Motor neuron (in vitro differentiated cells): ENCODE measurements around the gene TFF1. TPM values are rescaled to one million over a fixed set of nuclear protein-coding genes. Genes with fewer than 3 reads are reported as not detected.

Experiments used
- ATAC-seq, 8 experiments: fragments of 200-7000 bp; cut with Tn5 transposase; replicated peaks in 6 of 8; 2 replicates each; pipeline ENCODE4 v1.8.0; 2021; ENCODE audit warnings: mild to moderate bottlenecking in 8 of 8, moderate library complexity in 8 of 8
- H3K27ac ChIP-seq, 2 donors: fragments of 250-450 bp; sonication (Bioruptor Pico); 2 replicates each; pipeline ENCODE4 v1.9.0; 2021; ENCODE audit warnings: antibody characterized with exemption in 2 of 2, mild to moderate bottlenecking in 2 of 2, moderate library complexity in 1 of 2
- H3K4me1 ChIP-seq, 2 donors: fragments of 250-450 bp; sonication (Bioruptor Pico); replicated peaks in 1 of 2; 2 replicates each; pipeline ENCODE4 v1.6.1; 2021; ENCODE audit warnings: antibody characterized with exemption in 2 of 2, mild to moderate bottlenecking in 2 of 2, moderate library complexity in 1 of 2
- H3K4me3 ChIP-seq, 5 donors: fragments of 250-450 bp; sonication (Bioruptor Pico); 2 replicates each; pipeline ENCODE4 v1.9.0; 2021; ENCODE audit warnings: antibody characterized with exemption in 5 of 5, mild to moderate bottlenecking in 5 of 5, moderate library complexity in 4 of 5
- WGBS, 10 experiments: fragments of 450-650 bp; shearing (Covaris generic); methylation state at CpG; one replicate each; pipeline ENCODE4 v1.0.0; 2022; 5-methylcytosine and 5-hydroxymethylcytosine counted together
- in situ Hi-C, 9 experiments: fragments of 400-800 bp; cut with MboI; loops; one replicate each; pipeline ENCODE4 v1.15.0; 2021; ENCODE audit warnings: low sequenced_read_pairs in 9 of 9, low pct_unique_long_range_greater_than_20kb in 2 of 9; ENCODE audit not compliant: unreplicated experiment in 9 of 9
- total RNA-seq, 8 experiments: library from RNA; unstranded; fragments of 300-600 nt; gene quantifications; 2 replicates each; pipeline versions ENCODE4 v1.2.3 to v1.2.4, GENCODE V29; 2022

The TFF1 gene
- total RNA-seq, 8 experiments from 2014 or later: 1.5 TPM; not detected in 7

DNA sequence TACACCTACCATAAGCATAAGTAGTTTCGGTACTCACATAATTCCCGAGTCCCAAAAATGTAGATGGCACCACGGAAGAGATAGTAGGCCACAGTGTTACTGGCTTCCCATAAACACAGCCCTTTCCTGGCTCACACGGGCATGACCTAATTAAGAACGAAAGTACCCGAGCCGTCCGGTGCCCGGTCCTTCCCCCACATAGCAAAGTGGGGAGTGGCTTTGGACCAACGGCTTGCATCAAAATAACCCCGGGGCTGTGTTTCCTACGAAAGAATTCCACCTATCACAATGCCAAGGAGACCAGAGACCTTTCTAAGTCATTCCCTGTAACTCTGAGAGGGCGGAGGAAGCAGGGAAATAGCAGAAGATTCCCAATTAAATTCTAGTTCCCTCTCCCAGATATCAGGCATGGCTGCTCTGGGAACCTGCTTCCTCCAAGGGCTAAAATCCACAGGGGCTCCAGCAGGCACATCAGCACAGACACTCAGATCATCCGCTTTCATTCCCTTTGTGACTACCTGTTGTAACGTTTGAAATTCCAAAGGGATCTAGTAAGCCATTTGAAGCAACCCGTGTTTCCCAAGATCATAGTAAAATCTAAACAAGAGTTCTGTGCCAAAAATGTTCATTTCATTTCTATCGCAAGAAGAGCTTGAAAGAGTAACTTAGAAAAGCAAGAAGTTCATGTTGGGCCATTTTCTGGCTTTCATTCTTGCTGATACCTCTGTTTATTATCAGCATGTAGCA lies 29.7 kb upstream of the TFF1 start, which contains the start of gene TMPRSS3:
Gene TMPRSS3 (minus strand): TSS at position 148 of the 747 bp plus-strand sequence. CDS start 635 bp downstream, outside the sequence.
- in situ Hi-C loops: no loop called here
- Histone ChIP-seq H3K27ac (peak within 1 kb of the TSS; percentile 39 to 50), H3K4me1 (peaks cover 9 to 12% of the 10 kb centered on the region in 2 donors), H3K4me3 (no peak within 1 kb of the TSS)
- ATAC-seq: no peak
- WGBS, 10 experiments: 9 to 93% (median 82%) methylated on average over 2 to 14 of the region's 17 CpGs; no CpG with 5 or more reads in 1 of the 10 experiments

DNA sequence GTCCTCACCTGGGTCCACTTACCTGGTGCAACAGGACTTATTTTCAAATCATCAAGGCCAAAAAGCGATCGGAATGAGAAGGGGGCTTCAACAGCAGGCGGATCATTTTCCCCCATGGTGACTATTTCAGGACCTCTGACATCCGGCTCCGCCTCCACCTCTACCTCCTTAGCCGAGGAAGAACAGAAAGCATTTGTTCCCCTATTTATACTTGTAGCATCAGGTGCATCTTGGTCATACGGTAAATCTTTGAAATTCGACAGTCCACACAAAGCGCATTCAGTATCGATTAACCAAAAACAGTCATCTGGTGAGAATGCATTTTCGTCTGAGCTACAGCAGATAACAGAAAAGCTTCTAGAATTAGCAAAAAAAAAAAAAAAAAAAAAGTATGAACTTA lies 29.0 kb upstream of the TFF1 start:
- Histone ChIP-seq H3K4me3 (no peak overlapping the region), H3K4me1 (peaks cover 9 to 12% of the 10 kb centered on the region in 2 donors), H3K27ac (no peak overlapping the region)
- ATAC-seq: no peak
- WGBS, 10 experiments: 60 to 100% (median 85%) methylated on average over 2 to 11 of the region's 11 CpGs; no CpG with 5 or more reads in 1 of the 10 experiments
- in situ Hi-C loops: no loop called here

DNA sequence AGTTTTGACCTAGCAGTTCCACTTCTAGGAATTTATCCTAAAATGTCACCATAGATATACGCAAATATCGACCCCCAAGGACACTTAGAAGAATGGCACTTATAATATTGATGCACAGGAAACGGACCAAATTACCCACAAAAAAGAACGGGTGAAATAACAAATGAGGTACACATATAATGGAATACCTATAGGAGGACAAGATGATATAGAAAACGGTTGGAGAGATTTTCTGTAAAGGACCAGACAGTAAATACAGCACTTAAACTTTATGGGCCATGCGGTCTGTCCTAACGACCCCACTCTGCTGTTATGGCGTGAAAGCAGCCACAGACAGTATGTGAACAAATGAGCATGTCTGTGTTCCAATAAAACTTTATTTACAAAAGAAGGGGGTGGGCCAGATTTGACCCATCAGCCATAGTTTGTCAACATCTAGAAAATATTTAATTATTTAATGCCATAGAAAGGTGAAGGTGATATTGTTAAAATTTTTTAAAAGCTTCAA lies 27.2 kb upstream of the TFF1 start:
- no peak overlapping the region for H3K4me3 ChIP-seq
- 0 to 92% (median 75%) methylated on average over 2 to 8 of the region's 8 CpGs; no CpG with 5 or more reads in 1 of the 10 experiments for WGBS, 10 experiments
- in situ Hi-C loops: no loop called here
- H3K4me1 ChIP-seq: peaks cover 22 to 25% of the 10 kb centered on the region in 2 donors
- no peak overlapping the region for H3K27ac ChIP-seq
- ATAC-seq: no peak

DNA sequence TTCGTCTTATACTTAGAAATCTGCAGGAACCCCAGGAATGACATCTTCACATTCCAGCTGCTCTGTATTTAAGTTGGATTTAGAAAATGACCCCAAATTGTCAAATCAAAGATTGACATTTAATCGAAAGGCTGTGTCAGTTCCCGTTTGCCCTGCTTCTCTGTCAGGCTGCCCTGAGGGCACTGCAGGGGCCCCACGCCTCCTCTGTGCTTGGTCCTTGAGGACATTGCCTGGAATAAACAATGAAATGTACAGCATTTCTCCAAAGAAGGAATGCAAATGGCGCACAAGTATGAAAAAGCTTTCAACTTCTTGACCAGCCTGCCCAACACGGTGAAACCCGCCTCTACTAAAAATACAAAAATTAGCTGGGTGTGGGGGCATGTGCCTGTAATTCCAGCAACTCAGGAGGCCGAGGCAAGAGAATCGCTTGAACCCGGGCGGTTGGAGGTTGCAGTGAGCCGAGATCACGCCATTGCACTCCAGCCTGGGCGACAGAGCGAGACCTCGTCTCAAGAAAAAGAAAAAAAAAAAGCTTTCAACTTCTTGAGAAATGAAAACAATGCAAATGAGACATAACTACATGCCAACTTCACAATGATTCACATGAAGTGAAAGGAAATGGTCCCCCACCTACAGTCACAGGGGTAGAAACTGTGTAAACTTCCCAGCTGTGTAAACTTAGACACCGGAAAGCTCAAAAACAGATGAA lies 26.6 kb upstream of the TFF1 start:
- no peak overlapping the region for H3K4me3 ChIP-seq
- ATAC-seq: no peak
- peaks cover 24 to 25% of the 10 kb centered on the region in 2 donors for H3K4me1 ChIP-seq
- in situ Hi-C loops: no loop called here
- 40 to 97% (median 83%) methylated on average over 1 to 16 of the region's 17 CpGs; no CpG with 5 or more reads in 1 of the 10 experiments for WGBS, 10 experiments
- no peak overlapping the region for H3K27ac ChIP-seq

DNA sequence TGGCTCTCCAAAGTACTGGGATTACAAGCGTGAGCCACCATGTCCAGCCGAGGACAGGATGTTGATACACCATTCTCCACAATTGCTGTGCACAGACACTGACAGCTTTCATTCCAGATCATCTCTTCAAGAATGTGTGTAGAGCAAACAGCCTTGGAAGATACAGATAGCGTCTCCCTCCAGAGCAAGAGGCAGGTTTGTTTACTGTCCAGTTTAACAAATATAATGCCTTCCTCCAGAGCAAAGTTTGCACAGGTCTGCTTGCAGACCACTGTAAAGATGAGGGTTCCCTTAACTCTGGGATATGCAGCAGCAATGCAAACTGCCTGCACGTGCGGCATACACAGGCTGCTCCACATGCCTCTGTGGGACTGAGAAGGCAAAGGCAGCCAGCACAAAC lies 25.0 kb upstream of the TFF1 start:
- in situ Hi-C loops: no loop called here
- WGBS, 10 experiments: 0 to 100% (median 68%) methylated on average over 1 to 4 of the region's 5 CpGs; no CpG with 5 or more reads in 2 of the 10 experiments
- peak in 1 of 8 experiments; percentile 12 for ATAC-seq
- H3K27ac ChIP-seq: no peak overlapping the region
- no peak overlapping the region for H3K4me3 ChIP-seq
- peaks cover 23 to 25% of the 10 kb centered on the region in 2 donors for H3K4me1 ChIP-seq

DNA sequence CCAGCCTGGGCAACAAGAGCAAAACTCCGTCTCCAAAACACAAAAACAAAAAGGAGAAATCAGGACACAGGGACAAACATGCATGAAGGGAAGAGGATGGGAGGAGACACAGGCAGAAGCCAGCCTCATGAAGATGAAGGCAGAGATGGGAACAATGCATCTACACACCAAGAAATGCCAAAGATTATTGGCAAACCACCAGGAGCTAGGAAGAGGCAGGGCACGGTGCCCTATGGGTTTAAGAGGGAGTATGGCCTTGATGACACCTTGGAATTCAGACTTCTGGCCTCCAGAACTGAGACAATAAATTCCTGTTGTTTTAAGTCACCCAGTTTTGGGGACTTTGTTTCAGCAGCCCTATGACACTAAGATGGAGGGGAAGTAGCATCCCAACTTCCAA lies 24.4 kb upstream of the TFF1 start:
- in situ Hi-C loops: no loop called here
- H3K4me1 ChIP-seq: peaks cover 23 to 25% of the 10 kb centered on the region in 2 donors
- 0 to 100% (median 55%) methylated on average over 1 to 2 of the region's 2 CpGs; no CpG with 5 or more reads in 2 of the 10 experiments for WGBS, 10 experiments
- no peak overlapping the region for H3K27ac ChIP-seq
- no peak overlapping the region for H3K4me3 ChIP-seq
- ATAC-seq: no peak

DNA sequence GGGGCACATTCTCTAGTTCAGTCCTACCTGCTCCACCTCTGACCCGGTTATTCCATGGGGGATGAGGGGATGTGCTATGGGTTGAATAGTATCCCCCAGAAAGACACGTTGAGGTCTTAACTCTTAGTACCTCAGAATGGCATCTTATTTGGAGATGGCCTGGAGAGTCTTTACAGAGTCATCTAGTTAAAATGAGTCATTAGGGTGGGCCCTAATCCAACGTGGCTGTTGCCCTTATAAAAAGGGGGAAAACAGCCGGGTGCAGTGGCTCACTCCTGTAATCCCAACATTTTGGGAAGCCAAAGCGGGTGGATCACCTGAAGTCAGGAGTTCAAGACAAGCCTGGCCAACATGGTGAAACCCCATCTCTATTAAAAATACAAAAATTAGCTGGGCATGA lies 23.9 kb upstream of the TFF1 start:
- Histone ChIP-seq H3K27ac (no peak overlapping the region), H3K4me1 (peaks cover 23 to 25% of the 10 kb centered on the region in 2 donors), H3K4me3 (no peak overlapping the region)
- WGBS, 10 experiments: 0 to 90% (median 81%) methylated on average over 1 to 5 of the region's 5 CpGs; no CpG with 5 or more reads in 3 of the 10 experiments
- no peak for ATAC-seq
- in situ Hi-C loops: no loop called here

DNA sequence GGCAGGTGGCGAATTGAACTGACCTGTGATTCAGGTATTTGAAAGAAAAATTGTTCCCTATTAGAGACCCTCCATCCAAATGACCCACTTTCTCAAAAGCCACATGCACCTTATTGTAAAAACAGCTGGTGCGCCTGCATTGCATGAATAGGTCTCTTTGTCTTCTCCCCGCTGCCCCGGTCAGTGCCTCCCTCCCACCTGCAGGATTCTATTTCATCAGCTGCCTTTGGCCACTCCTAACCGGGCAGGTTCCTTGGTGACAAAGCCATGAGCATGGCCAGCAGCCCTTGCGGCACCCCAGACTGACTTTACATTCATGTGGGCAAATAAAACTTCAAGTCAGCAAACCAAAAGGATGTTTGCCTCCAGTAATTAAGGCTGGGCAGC lies 23.1 kb upstream of the TFF1 start:
- in situ Hi-C loops: no loop called here
- Histone ChIP-seq H3K4me3 (no peak overlapping the region), H3K4me1 (peaks cover 23 to 25% of the 10 kb centered on the region in 2 donors), H3K27ac (no peak overlapping the region)
- 12 to 44% (median 28%) methylated on average over 1 to 5 of the region's 6 CpGs; no CpG with 5 or more reads in 1 of the 10 experiments for WGBS, 10 experiments
- ATAC-seq: peak in 5 of 8 experiments; percentile 50 to 91 (median 54)

DNA sequence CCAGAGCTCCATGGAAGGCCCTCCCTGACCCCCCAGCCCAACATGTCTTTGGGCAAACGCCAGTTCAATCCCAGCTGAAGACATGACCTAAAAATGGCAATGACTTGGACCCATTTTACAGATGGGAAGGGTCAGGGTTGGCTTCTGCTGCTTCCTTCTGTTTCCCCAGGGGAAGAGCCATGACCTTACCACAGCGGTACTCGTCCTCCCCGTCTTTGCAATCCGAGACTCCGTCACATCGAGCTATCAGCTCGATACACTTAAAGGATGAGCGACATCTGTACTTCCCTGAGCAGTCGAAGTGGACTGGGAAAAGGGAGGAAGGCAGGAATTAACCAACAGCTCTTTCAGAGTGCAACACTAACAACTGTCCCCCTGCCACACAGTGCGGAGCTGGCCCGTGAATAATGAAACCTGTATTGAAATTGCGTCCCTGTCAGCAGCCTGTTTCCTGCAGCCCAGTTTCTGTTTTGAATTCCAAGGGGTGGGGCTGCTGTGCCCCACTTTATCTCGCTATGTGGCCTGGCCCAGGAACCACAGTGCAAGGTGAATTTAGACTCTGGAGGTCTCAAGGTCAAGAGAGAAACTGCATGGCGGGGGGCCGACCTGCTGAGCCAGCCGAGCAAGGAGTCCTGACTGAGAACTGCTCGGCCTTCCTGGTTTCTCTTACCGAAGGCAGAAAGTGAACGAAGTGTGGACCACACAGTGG lies 22.6 kb upstream of the TFF1 start:
- WGBS, 10 experiments: 40 to 83% (median 57%) methylated on average over 2 to 16 of the region's 20 CpGs; no CpG with 5 or more reads in 3 of the 10 experiments
- peak in 2 of 8 experiments; percentile 2 to 15 for ATAC-seq
- peaks cover 23 to 25% of the 10 kb centered on the region in 2 donors for H3K4me1 ChIP-seq
- in situ Hi-C loops: no loop called here
- peak overlapping the region in 1 of 2 donors; percentile 4 for H3K27ac ChIP-seq
- H3K4me3 ChIP-seq: no peak overlapping the region

DNA sequence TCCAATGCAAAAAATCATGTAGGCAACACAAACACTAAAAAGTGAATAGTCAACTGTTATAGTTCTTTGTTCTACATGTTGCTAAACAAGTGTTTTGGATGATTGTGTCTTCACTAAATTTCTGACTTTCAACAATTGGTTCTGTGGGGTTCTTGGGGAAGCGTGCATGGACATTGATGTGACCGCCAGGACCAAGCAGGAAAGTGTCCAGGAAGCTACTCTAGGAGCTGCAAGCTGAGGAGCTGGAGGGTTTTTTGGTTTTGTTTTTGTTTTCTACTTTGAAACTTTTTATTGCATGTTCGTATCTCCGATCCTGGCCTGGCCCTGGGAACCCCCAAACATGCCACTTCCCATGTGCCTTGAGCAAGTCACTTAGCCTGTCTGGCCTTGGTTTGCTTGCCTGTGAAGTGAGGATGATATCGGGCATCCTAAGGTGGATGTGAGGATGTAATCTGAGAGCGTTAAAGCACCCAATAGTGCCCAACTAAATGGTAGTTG lies 21.6 kb upstream of the TFF1 start:
- H3K27ac ChIP-seq: peak overlapping the region in 1 of 2 donors; percentile 21
- in situ Hi-C loops: no loop called here
- WGBS, 10 experiments: 29 to 100% (median 94%) methylated on average over 1 to 6 of the region's 6 CpGs
- peaks cover 23 to 25% of the 10 kb centered on the region in 2 donors for H3K4me1 ChIP-seq
- no peak for ATAC-seq
- H3K4me3 ChIP-seq: no peak overlapping the region

DNA sequence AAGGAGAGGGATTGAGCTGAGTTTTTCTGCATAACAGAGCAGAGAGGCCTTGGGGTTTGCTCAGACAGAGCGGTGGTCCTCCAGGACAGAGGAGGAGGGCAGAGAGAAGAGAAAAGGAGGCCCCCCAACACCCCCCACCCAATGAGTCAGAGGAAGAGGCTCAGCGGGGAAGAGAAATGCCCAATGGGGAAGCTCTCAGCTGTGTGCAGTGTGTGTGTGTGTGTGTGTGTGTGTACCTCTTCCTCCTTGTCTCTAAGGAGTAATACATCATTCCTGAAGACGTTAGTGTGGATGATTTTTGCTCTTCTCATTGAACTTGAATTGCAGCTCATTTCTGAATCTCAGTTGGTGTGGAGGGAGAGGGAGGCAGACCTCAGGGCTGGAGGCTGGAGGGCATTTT lies 20.8 kb upstream of the TFF1 start:
- ATAC-seq: peak in 5 of 8 experiments; percentile 33 to 86 (median 81)
- peak overlapping the region in 1 of 2 donors; percentile 50 for H3K27ac ChIP-seq
- in situ Hi-C loops: no loop called here
- peaks cover 23 to 25% of the 10 kb centered on the region in 2 donors for H3K4me1 ChIP-seq
- 0 to 67% (median 50%) methylated on average over 1 to 3 of the region's 3 CpGs; no CpG with 5 or more reads in 5 of the 10 experiments for WGBS, 10 experiments
- no peak overlapping the region for H3K4me3 ChIP-seq

DNA sequence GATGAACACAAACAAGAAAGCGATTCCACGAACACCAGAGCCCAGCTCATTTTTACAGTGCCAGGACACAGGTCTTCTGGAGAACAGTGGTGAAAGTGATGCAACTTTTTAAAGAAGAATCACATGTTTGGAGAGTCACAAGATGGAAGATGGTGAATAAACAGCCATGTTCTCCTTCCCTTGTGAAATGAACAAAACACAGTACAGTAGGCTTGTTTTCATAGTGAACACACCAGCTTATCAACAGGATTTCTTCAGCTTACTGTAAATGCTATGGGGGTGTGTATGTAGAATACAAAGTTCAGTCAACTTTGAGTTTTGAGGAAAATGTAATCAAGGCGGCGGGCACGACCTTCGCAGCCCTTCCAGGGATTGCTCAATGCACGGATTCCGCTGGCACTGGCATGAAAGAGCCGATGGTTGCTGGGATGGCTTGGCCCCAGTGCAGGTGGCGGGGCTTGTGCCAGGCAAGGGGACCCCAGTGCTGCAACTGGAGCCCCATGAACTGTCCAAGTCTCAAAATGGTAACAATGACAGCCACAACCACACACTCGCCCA lies 19.8 kb upstream of the TFF1 start:
- WGBS, 10 experiments: 33 to 100% (median 91%) methylated on average over 1 to 11 of the region's 11 CpGs; no CpG with 5 or more reads in 2 of the 10 experiments
- in situ Hi-C loops: no loop called here
- no peak overlapping the region for H3K4me3 ChIP-seq
- ATAC-seq: no peak
- no peak overlapping the region for H3K27ac ChIP-seq
- H3K4me1 ChIP-seq: peaks cover 23 to 25% of the 10 kb centered on the region in 2 donors
